ENCODE measurements around the gene LYZL6.

LYZL6 gene

GRCh38 chr17:35889818-35890773 is 53.4 kb downstream of the LYZL6 start:
- in situ Hi-C loops (cut with MboI; ENCODE audit: low sequenced_read_pairs) = loop anchor here (10.0 kb wide), 1 partner anchor 45 kb away; the partner anchor contains the start of gene RDM1

DNA sequence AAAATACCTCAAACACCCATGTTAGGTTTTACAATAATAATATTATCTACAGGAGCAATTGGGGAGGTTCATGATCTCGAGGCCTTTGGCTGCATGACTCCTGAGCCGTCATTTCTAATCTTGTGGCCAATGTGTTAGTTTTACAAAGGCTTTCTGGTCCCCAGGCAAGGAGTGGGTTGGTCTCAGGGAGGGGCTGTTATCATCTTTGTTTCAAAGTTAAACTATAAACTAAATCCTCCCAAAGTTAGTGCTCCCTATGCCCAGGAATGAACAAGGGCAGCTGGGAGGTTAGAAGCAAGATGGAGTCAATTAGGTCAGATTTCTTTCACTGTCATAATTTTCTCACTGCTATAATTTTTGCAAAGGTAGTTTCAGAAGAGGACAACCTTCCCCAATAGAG is 54.3 kb downstream of the LYZL6 start:
- in situ Hi-C loops (cut with MboI; ENCODE audit: low sequenced_read_pairs) = loop anchor here (10.0 kb wide), 1 partner anchor 46 kb away; the partner anchor contains the start of gene RDM1
